NCI-H774 (cell line): ENCODE results near the gene SLC26A9.

ENCODE experiments used
- DNase-seq: peaks from one replicate; lab custom pipeline; 2025; lab: John Stamatoyannopoulos, UW

SLC26A9 gene

GRCh38 chr1:205947024-205947423 lies 3.8 kb upstream of the SLC26A9 start:
- DNase-seq: no peak

GRCh38 chr1:205945069-205945468 lies 1.8 kb upstream of the SLC26A9 start:
- no peak for DNase-seq

- DNase-seq: no peak
These were observed 1.3 kb upstream of the SLC26A9 start for GRCh38 chr1:205944525-205944924.

DNA sequence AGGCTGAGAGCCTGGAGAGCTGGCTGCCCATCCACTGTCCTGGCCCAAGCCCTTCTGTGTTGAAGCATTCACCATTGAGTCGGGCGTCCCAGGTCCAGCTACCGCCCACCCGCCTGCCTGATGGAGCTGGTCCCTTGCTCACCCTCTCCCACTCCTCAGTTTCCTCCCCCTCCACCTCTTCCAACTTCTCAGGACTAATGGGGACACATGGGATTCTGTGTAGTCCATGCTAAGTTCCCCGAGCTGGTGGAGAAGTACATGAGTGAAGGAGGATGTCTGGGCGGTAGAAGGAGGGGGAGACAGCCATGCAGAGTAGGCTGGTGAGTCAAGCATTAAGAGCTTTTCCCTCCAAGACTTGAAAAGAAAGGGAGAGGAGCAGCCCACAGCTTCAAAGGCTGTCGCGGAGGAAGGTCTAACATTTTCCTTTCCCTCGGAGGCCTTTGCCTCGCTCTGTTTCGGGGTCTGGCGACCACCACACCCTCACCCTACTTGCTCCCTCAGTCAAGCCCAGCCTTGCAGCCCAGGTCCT lies 561 bp downstream of the SLC26A9 start:
- DNase-seq: no peak

DNA sequence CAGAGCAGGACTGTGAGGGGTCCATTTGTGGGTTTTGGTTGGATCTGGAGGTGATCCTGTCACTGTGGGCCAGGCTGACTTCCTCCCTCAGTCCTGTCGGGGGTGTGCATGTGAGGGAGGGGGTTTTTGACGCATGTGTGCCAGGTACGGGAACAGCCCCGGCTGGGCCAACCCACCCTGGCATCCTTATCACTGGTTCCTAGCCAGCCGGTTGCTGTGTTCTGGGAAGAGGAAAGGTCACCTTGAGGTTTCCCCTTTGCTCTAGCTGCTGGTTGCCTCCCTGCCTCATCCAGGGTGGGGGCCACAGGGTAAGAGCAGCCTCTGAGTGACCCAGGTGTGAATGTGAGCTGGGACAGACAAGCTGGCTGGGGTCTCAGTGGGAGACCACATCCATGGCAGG lies 2.5 kb downstream of the SLC26A9 start:
- no peak for DNase-seq

DNA sequence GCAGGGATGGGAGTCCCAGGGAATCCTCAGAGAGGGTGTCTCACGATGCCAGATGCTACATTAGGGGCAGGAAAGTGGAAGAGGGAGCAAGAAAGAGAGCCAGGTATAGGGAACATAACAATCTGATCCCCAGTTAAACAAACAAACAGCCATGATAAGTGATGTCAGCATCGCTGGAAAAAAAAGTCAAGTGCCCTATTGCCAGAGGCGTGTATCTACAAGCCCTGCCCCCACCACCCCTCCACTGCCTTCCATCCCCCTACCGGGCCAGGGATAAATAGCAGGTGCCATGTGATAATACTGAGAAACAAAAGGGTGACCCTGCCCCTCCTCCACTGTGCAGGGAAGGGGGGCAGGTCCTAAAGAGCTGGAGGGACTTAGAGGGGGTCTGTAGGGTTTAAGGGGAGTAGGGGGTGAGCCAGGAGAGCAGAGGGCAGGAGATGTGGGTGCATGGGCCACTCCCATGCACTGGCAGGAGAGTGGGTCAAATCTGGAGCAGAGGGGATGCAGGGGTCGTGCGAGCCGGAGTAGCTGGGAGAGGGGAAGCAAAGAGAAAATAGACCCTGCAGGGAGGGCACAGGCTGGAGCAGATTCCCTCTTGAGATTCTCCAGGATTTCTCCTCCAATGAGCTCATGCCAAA lies 3.4 kb downstream of the SLC26A9 start:
- peak; percentile 71 for DNase-seq

DNA sequence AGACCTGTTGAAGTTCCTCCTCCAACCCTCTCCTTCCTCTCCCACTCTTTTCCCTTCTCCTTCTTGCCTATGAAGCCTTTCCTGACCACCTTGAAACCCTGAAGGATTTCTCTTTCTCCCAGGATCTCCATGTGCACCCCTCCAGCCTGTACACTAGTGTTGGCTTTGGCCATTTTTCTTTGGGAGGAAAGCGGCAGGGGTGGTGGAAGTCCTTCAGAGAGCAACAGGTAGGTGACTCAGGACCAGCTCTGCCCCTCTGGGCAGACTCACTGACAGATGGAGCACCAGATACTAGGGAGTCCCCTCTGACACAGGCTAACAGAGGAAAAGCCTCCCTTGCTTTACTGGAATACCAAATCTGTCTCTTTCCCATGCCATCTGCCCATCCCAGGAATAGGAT lies 4.6 kb downstream of the SLC26A9 start:
- no peak for DNase-seq

DNA sequence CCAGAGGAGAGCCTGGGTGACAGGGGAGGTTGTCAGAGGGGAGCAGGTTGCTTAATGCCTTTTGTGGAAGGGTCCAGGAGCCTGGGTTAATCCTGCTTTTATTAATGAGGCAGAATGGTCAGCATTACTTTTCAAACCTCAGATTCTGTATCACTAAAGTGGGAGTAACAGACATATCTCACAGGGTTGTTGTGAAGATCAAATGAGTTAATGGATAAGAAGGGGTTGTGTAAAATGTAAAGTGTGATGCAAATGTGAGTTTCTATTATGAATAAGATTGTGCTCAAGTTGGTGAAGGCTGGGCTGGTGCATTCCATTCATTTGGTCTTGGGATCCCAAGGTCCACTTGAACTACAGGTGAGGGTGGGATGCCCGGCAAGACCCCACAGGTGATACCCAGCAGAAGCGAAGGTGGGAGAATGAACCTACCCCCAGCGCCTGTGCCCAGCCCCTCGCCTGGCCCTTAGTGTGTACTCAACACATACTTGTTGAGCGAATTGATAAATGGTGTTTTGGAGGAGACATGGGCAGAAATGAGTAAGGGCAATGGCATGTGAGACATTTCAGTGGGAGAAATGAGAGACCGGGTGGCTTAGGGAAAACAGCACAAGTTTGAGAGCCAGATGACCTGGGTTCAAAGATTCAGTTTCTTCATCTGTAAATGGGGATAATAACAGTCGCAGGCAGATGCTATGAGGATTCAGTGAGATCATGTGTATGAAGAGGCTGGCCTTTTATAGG lies 6.2 kb downstream of the SLC26A9 start:
- DNase-seq: no peak

- no peak for DNase-seq
These were observed 6.9 kb downstream of the SLC26A9 start for GRCh38 chr1:205936311-205936710.

DNA sequence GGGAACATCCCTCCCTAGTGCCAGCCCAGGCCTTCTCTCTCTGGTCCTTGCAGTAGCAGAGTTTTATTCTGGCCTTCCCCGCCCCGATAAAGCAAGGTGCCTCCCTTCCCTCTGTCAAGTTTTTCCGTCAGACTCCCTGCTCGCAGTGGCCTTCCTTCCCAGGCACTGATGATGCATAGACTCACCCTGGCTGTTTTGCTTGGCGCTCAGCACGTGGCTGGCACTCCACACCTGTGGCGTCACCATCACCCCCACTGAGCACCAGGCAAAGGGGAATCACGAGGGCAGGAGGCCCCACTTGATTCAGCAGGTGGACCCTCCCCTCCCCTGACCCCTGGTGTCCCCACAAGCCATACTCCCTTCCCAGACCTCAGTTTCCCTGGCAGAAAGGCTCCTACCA lies 7.4 kb downstream of the SLC26A9 start:
- no peak for DNase-seq

DNA sequence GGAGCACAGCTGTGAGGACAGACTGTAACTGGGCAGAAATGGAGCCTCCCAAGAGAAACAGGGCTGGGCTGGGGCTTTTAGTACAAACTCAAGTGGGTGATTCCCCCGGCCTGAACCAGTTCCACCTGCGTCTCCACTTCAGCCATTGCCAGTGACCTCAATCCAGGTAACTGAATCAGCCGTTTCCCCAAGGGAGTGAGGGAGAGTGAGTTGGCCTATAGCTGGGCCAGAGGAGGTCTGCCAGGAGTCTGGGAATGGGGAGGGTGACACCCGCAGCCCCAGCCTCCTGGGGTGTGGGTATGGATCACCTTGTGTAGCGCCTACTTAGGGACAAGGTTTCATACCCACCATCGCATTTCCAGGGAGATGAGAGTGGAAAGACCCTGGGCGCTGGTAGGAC lies 8.5 kb downstream of the SLC26A9 start:
- DNase-seq: no peak

DNA sequence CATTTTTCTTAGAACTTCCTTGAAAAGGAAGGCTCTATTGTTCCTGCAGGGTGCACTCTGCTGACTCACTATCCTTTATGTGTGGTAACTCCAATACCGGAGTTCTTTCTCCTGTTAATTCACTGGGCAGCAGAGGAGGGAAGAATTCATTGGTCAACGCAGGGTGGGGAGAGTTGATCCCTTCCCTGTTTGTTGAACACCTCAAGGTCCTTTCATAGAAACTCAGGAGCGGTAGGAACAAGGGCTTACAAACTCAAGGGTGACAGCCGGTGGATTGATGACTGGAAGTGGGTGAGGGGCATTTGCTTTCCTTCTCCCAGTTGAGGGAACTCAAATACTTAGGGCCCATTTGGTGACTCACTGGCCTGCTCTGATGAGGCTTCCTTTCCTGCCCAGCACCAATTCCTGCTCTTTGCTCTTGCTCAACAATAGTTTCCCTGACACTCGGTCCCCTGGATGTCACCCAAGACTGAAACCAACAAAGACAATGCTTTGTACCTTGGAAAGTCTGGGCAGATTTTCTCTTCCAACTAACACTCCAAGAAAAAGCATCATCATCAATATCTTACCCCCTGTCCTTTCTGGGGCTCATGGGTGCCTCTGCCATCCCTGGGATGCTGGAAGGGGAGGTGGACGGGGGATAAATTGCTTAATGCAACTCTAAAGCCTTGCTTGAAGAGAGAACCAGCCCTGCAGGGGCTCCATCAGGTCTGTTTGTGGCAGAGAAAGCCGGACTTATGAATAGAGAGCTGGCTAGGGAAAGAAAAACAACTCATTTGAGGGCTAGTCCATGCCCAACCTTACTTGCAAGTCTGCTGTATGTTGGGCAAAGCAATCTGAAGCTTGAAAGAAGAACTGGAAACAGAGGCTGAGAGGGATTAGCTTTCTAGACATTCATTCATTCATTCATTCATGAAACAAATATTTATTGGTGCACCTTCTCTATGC lies 9.3 kb downstream of the SLC26A9 start:
- no peak for DNase-seq

DNA sequence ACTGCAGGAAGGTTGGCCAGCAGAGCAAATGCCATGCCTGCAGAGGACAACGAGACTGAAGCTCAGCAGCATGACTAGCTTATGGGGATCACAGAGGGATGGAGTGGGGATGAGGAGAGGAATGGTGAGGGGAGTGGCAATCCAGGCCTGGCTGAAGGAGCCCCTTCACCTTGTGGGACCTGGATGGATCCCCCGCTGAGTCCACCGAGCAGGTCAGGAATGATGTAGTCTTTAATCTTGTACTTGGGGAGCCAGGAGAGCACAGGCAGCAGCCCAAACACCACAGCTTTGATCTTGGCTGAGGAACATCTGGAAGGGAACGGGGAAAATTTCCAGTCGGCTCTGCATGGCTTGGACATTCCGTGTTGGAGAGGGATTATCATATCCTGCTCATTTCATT lies 10.5 kb downstream of the SLC26A9 start:
- no peak for DNase-seq

- DNase-seq: no peak
These were observed 12.4 kb downstream of the SLC26A9 start for GRCh38 chr1:205930799-205931281.

DNA sequence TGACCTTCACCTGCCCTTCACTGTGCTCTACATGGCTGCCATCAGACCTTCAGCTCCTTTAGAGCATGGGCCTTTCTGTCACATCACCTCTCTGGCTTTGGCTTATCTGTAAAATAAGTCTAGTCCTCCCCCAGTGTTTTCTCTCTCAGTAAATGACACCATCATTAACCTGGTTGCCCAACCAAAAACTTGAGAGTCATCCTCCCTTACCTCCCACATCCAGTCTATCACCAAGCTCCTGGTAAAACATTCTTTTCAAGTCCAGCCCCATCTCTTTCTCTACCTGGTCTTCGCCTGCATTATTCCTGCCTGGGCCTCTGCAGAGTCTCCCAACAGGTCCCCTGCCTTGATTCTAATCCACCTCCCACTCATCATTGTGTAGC lies 13.1 kb downstream of the SLC26A9 start:
- no peak for DNase-seq

DNA sequence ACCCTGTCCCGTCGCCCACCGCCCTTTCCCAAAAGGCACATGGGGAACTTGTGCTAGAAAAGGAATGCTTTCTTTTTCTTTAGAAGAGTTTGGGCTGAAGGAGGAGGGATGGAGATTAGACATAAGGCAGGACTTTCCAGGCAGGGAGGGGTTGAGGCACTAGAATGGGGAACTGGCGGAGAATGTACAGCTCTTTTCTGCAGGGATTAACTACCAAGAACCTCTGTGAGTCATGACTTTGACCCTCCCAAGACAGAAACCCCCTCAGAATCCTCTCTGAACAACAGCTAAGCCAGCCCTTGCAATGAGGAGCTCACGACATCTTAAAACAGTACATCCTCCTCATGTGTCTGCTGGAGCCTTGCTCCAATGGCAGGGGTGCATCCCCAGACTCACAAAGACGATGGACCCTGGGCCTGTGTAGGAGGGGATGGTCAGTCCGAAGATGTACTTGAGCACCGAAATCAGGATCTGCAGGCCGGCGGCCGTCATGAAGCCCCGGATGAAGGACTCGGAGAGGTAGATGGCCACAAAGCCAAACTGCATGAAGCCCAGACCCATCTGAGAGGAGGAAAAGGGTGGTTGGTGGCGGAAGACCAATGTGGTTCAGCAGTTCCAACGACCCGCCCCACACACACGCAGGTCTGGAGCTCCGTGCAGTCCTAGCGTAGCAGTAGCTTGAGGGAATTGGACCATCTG lies 13.6 kb downstream of the SLC26A9 start:
- DNase-seq: no peak

GRCh38 chr1:205928317-205928716 lies 14.9 kb downstream of the SLC26A9 start:
- no peak for DNase-seq

DNA sequence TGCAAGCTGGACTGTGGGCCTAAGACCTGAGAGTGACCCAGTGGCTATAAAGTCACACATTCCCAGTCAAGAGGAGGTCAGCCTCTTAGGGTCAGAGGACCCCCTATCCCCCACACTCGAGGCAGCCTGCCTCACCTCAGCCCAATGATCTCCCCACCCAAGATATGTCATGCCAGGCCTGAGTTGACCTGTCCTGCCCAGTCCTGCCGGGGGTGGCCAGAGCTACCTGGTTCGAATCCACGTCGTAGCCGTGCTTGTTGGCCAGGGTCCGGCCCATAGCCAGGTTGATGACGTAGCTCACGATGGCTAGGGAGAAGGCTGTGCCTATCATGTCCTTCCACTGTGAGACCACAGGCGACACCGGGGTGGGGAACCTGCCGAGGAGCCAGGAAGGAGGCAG lies 15.6 kb downstream of the SLC26A9 start:
- DNase-seq: no peak

- no peak for DNase-seq
These were observed 16.0 kb downstream of the SLC26A9 start for GRCh38 chr1:205927247-205927646.

GRCh38 chr1:205926636-205927035 lies 16.6 kb downstream of the SLC26A9 start:
- no peak for DNase-seq

- no peak for DNase-seq
These were observed 17.0 kb downstream of the SLC26A9 start for GRCh38 chr1:205926213-205926612.

GRCh38 chr1:205925736-205926135 lies 17.5 kb downstream of the SLC26A9 start:
- DNase-seq: no peak
